Transverse colon (tissue), 3 donors: ENCODE results near the gene SPATA2.

Experiments
- CTCF ChIP-seq, 5 experiments: fragments of 200-600 bp in 3 of 5; fragments of 450-650 bp in 2 of 5; sonication (generic) in 3 of 5; IDR thresholded peaks; 1 replicate in 2 of 5; 2 replicates in 3 of 5; pipeline ENCODE4 v1.5.1; 2016 to 2017; ENCODE audit warnings: antibody characterized with exemption in 5 of 5, inconsistent platforms in 3 of 5, mild to moderate bottlenecking in 2 of 5, moderate library complexity in 1 of 5
- POLR2A ChIP-seq: fragments of 450-650 bp; IDR thresholded peaks from one replicate; pipeline ENCODE4 v1.6.1; 2016; ENCODE audit warnings: antibody characterized with exemption, mild to moderate bottlenecking, moderate library complexity

GRCh38 chr20:49880724-49881445, 34.4 kb downstream of the SPATA2 start:
- TF ChIP-seq CTCF (IDR thresholded peaks at IDR 0.05) (no peak), POLR2A (no peak)
